Neural progenitor cell (in vitro differentiated cells): ENCODE measurements around the gene CDCA4.

Source experiments
- CTCF ChIP-seq: fragments of 200-600 bp; sonication (generic); IDR thresholded peaks from 2 replicates; pipeline ENCODE4 v1.5.1; 2017; ENCODE audit warnings: antibody characterized with exemption, mild to moderate bottlenecking
- EZH2 ChIP-seq: fragments of 200-600 bp; sonication (generic); IDR thresholded peaks from 2 replicates; pipeline ENCODE4 v1.6.1; 2017; ENCODE audit warnings: antibody characterized with exemption, mild to moderate bottlenecking, moderate library complexity
- EZH2phosphoT487 ChIP-seq: fragments of 200-600 bp; sonication (generic); IDR thresholded peaks from 2 replicates; pipeline ENCODE4 v1.6.1; 2017; ENCODE audit warnings: antibody characterized with exemption

GRCh38 chr14:104991896-104992230 lies 29.0 kb downstream of the CDCA4 start:
- TF ChIP-seq CTCF, result no peak
- TF ChIP-seq EZH2phosphoT487, result no peak
- no peak for TF ChIP-seq EZH2
